ENCODE results near the gene ALDOA.
"Not testable (repeated sequence)": the region's sequence is repeated elsewhere in the genome, so short reads cannot be mapped to it uniquely, and the experiment has no call there.

Gene ALDOA

GRCh38 chr16:30091474-30092372 is 26.2 kb downstream of the ALDOA start, which contains the start of gene TBX6:
Gene TBX6 (minus strand): TSS chr16:30091924. CDS start chr16:30091193, 731 bp downstream.
- DNase-seq (ENCODE audit: low spot score): peak; percentile 92

- peak; percentile 45 for DNase-seq (ENCODE audit: low spot score)
Observed at GRCh38 chr16:30092373-30093010, 26.9 kb downstream of the ALDOA start.

GRCh38 chr16:30094541-30095165 is 29.1 kb downstream of the ALDOA start:
- DNase-seq (ENCODE audit: low spot score): no peak

DNA sequence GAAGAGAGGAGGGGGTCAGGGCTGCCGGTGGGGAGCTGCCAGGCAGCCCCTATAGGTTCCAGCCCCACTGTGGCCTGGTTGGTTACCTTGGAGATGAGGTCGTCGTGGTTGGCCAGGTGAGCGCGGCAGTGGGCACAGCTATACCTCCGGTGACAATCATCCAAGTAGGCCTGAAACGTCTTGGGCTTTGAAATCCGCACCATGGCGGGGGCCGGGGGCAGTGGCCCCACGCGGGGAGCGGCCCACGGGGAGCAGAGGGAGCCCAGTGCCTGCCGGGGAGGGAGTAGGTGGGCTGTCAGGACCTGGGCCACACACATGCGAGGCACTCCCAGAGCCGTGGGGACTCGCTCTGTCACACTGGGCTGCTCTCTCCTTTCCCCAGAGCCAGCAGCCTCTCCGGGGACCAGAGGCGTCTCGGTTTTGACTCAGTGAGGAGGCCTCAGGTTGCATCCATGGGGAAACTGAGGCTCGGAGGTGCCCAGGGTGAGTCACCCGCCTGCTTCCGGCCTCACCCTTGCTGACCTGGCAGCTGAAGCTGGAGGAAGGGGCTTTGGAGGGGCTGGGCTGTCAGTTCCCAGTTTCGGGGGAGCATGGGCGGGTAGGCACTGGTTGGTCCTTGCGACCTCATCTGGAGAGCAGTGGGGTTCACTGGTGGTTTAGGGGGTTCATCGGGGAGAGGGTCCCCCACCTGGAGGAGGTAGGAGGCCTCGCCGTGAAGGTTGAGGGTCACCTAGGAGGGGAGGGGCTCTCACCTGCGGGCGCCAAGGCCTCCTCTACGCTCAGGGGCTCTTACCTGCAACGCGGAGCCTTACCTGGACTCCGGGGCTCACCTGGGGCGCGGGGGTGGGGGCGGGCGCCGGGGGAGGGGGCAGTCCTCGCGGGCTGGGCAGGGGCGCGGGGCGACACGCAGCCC is 29.9 kb downstream of the ALDOA start:
- DNase-seq (ENCODE audit: low spot score): peak; percentile 36

- peak; percentile 89 for DNase-seq (ENCODE audit: low spot score)
Observed at GRCh38 chr16:30096105-30096861, 30.7 kb downstream of the ALDOA start, which contains the start of gene YPEL3. Gene YPEL3 (minus strand): TSS chr16:30096213. CDS start chr16:30095482, 731 bp downstream.

DNA sequence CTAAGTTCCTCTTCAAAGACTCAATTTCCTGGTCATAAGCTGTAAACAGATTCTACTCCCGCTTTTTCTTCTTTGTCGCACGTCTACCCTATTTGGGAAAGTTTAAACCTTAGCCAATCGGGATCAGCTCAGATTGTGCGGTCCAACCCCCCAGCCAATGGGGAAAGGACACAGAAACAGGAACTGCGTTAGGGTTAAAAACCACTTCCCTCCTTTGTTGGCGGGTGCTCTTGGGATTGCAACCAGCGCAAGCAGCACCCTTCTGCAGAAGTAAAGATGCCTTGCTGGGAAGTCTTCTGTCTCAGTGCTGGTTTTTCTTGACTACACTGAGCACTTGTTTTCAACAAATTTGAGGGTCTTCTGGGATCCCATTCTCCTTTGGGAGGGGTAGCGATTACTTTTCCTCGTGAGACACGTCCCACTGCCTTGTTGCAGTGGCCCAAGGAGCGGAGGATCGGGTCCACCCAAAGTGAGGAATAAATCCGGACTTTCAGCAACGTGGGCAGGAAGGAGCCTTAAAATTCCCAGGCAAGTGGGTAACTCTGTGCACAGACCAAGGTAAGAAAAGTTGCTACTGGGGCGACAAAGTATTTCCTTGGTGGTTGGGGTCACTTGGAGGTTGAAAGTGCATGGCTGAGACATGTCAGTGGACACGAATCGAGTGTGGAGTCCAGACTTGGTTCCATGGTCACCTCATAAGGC is 31.5 kb downstream of the ALDOA start:
- no peak for DNase-seq (ENCODE audit: low spot score)

DNA sequence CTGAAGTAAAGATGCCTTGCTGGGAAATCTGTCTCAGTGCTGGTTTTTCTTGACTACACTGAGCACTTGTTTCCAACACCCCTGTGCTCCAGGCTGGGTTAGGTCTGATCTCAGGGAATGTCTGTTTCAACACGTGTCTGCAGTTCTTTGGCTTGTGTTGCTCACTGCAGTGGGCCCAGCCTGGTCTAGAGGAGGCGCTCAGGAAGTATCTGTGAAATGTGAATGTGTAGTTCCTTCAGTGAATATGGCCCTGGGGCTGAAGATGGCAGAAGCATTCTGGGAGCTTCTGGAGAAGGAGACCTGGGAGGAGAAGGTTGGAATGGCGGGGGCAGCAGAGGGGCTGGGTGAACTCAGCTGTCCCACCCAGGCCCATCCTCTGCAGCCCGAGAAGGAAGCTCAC is 38.5 kb downstream of the ALDOA start:
- DNase-seq (ENCODE audit: low spot score): no peak

DNA sequence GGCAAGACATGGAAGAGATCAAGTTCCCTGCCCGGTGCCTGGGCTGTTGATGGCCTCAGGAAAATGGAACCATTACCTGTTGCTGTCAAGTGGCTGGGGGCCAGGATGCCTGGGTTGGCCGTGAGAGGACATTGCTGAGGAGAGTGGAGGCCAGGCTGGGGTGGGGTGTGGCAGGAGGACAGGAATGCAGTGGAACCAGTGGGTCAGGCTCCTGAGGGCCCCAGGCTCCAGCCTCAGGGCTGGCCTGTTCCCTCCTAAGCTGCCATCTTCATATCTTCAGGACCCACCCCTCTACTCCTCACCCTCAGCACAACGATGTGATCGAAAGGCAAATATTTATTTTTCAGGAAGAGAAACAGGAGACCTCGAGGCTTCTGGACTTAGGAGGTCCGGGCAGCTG is 38.9 kb downstream of the ALDOA start:
- no peak for DNase-seq (ENCODE audit: low spot score)

DNA sequence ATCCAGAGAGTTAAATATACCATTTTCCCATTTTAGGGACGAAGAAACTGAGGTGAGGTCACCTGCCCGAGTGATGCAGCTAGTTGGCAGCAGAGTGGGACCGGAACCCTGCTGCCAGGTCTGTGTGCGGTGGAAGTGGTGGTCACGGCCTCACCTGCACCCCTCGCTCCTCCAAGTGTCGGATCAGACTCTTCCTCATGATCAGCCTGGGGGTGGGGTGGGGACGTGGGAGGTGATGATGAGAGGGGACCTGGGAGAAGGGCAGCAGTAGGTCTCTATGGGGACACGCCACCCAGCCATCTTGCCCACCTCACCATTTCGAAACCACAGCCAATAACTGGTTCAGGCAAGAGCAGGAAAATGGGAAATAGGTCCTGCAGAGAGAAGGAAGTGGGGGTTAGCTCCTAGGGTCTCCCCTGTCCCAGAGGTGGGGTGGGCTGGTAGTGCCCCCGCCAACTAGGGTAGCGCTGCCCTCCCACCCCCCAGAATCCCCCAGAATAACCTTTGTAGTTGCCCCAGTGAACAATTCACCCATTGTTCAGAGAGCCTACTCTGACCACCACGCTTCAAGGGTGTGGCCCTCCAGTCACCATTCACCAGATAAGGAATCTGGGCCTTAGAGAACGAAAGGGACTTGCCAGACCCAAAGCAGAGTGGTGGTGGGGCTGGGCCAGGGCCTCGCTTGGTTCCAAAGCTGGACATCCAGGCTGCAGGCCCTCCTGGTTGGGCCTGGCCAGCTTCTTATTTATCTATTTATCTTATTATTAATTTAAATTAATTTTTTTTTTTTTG is 42.7 kb downstream of the ALDOA start:
- DNase-seq (ENCODE audit: low spot score): no peak

DNA sequence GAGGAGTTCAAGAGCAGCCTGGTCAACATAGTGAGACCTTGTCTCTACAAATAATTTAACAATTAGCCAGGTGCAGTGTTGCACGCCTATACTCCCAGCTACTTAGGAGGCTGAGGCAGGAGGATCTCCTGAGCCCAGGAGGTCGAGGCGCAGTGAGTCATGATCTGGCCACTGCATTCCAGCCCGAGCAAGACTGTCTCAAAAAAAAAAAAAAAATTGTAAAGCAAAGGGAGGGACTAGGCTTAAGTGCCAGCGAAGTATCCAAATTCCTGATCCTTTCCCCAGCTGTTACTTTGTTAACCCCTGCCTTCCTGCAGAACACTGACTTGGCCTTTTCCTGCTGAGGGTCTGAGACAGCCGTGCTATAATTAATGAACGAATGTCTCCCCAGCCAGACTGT is 45.1 kb downstream of the ALDOA start:
- no peak for DNase-seq (ENCODE audit: low spot score)

DNA sequence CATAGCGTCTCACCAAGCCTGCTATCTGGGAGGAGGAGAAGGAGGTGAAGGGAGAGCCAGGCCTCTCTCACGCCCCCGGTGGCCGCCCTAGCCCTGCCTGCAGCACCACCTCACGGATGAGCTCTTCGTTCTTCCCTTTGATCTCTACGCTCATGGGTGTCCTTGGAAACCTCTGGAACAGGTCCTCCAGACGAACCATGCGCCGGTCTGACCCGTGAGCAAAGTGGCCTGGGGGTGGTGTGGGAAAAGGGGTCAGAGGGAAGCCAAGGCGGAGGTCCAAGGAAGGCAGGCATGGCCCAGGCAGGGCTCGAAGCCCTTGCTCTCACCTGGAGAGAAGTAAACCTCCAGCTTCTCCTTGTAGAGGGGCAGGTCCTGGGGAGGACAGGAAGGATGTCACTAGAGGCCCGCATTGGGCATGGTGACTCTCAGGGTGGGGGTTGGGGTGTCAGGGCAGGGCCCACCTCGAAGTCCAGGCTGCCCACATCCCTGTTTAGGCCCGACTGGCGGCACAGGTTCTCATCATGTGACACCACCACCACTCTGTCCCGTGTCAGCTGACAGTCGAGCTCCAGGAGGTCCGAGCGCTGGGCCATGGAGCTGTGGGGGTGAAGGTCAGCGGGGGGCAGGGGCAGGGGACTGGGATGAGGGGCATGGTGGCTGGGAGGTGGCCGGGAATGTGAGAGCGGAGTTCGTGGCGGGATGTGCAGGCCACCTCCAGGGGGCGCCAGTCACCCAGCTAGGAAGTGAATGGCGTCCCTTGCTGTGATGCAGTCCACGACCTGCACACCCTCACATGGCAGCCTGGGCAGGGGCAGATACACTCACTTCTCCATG is 46.9 kb downstream of the ALDOA start:
- DNase-seq (ENCODE audit: low spot score): peak; percentile 53

GRCh38 chr16:30113031-30113710 is 47.6 kb downstream of the ALDOA start, which contains the start of gene GDPD3:
Gene GDPD3 (minus strand): TSS chr16:30113537. CDS start chr16:30113478, 59 bp downstream.
- no peak for DNase-seq (ENCODE audit: low spot score)

GRCh38 chr16:30113711-30114333 is 48.3 kb downstream of the ALDOA start:
- no peak for DNase-seq (ENCODE audit: low spot score)

GRCh38 chr16:30114411-30114810 is 48.9 kb downstream of the ALDOA start:
- DNase-seq (ENCODE audit: low spot score): no peak

DNA sequence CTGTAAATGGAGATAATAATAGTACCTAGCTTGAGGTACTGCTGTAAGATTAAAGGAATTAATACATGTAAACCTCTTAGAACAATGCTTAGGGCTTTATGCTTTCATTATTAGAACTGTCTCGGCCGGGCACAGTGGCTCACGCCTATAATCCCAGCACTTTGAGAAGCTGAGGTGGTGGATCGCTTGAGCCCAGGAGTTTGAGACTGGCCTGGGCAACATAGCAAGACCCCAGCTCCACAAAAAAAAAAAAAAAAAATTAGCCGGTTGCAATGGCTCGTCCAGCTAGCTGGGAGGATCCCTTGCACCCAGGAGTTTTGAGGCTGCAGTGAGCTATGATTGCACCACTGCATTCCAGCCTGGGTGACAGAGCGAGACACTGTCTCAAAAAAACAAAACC is 49.3 kb downstream of the ALDOA start:
- not testable (repeated sequence) for DNase-seq (ENCODE audit: low spot score)

DNA sequence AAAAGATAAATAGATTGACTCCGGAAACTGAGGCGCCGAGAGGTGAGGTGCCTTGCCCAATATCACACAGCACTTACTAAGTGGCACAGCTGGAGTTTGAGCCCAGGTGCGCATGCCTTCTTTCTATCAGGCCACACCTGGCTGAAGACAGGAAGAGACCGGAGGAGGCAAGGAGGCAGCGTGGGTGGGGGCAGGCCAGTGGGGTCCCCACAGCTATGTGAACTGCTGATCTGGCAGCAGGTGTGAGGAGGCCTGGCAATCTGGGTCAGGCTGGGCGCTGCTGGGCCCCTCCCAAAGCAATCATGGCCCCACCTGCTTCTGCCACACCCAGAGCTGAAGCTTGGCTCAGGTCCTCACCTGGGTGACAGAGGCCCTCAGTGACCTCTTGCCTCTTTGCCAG is 49.7 kb downstream of the ALDOA start:
- DNase-seq (ENCODE audit: low spot score): no peak

Measured in hematopoietic multipotent progenitor cell treated with erythropoietin and hydrocortisone succinate and interleukin-3 and kit ligand, for 15 days (in vitro differentiated cells).